ENCODE measurements around the gene LSM14B.

Gene LSM14B

GRCh38 chr20:62160253-62160652 lies 38.0 kb downstream of the LSM14B start:
- in situ Hi-C loops (cut with MboI; ENCODE audit: low sequenced_read_pairs): no loop called here

- in situ Hi-C loops (cut with MboI; ENCODE audit: low sequenced_read_pairs): no loop called here
These were observed 38.6 kb downstream of the LSM14B start for GRCh38 chr20:62160876-62161275.

- in situ Hi-C loops (cut with MboI; ENCODE audit: low sequenced_read_pairs): no loop called here
These were observed 39.1 kb downstream of the LSM14B start for GRCh38 chr20:62161347-62161746.

- in situ Hi-C loops (cut with MboI; ENCODE audit: low sequenced_read_pairs): no loop called here
These were observed 40.6 kb downstream of the LSM14B start for GRCh38 chr20:62162765-62163484.

- in situ Hi-C loops (cut with MboI; ENCODE audit: low sequenced_read_pairs): no loop called here
These were observed 41.2 kb downstream of the LSM14B start for GRCh38 chr20:62163485-62163865.

GRCh38 chr20:62163986-62164762 lies 41.9 kb downstream of the LSM14B start:
- in situ Hi-C loops (cut with MboI; ENCODE audit: low sequenced_read_pairs): no loop called here

GRCh38 chr20:62164879-62165761 lies 42.8 kb downstream of the LSM14B start:
- in situ Hi-C loops (cut with MboI; ENCODE audit: low sequenced_read_pairs): no loop called here

- in situ Hi-C loops (cut with MboI; ENCODE audit: low sequenced_read_pairs): no loop called here
These were observed 43.6 kb downstream of the LSM14B start for GRCh38 chr20:62165762-62166399.

- in situ Hi-C loops (cut with MboI; ENCODE audit: low sequenced_read_pairs): no loop called here
These were observed 45.2 kb downstream of the LSM14B start for GRCh38 chr20:62167474-62167873.

GRCh38 chr20:62168061-62168460 lies 45.8 kb downstream of the LSM14B start:
- in situ Hi-C loops (cut with MboI; ENCODE audit: low sequenced_read_pairs): no loop called here

GRCh38 chr20:62168890-62169435 lies 46.7 kb downstream of the LSM14B start:
- in situ Hi-C loops (cut with MboI; ENCODE audit: low sequenced_read_pairs): no loop called here

- in situ Hi-C loops (cut with MboI; ENCODE audit: low sequenced_read_pairs): no loop called here
These were observed 48.3 kb downstream of the LSM14B start for GRCh38 chr20:62170536-62170935.

GRCh38 chr20:62171245-62171644 lies 49.0 kb downstream of the LSM14B start:
- in situ Hi-C loops (cut with MboI; ENCODE audit: low sequenced_read_pairs): no loop called here

GRCh38 chr20:62172666-62173065 lies 50.4 kb downstream of the LSM14B start:
- in situ Hi-C loops (cut with MboI; ENCODE audit: low sequenced_read_pairs): no loop called here

- in situ Hi-C loops (cut with MboI; ENCODE audit: low sequenced_read_pairs): no loop called here
These were observed 51.9 kb downstream of the LSM14B start for GRCh38 chr20:62174021-62174804.

- in situ Hi-C loops (cut with MboI; ENCODE audit: low sequenced_read_pairs): no loop called here
These were observed 52.8 kb downstream of the LSM14B start for GRCh38 chr20:62174870-62175624.

GRCh38 chr20:62175711-62176110 lies 53.4 kb downstream of the LSM14B start:
- in situ Hi-C loops (cut with MboI; ENCODE audit: low sequenced_read_pairs): no loop called here

GRCh38 chr20:62176866-62177265 lies 54.6 kb downstream of the LSM14B start:
- in situ Hi-C loops (cut with MboI; ENCODE audit: low sequenced_read_pairs): no loop called here

GRCh38 chr20:62177307-62177706 lies 55.0 kb downstream of the LSM14B start:
- in situ Hi-C loops (cut with MboI; ENCODE audit: low sequenced_read_pairs): no loop called here

All from HL-60/S4 treated with phorbol 12-myristate 13-acetate at 8.2 ng/mL for 4 days and 3 days (cell line).